Measurements from ENCODE around the gene FAM72B. TPM values are rescaled to one million over a fixed set of nuclear protein-coding genes. Genes with fewer than 3 reads are reported as not detected.
"Not testable (repeated sequence)": the region's sequence is repeated elsewhere in the genome, so short reads cannot be mapped to it uniquely, and the experiment has no call there.

FAM72B gene
- 1 to 10 TPM in 3 of 4 donors, under 1 TPM in 1; 0.38 to 3.9 (median 2.1) TPM for total RNA-seq

GRCh38 chr1:121184290-121185127 is at the start of gene FAM72B, which contains the start of gene SRGAP2C:
FAM72B (minus strand) TSS chr1:121184340; CDS start chr1:121183489, 851 bp downstream.
SRGAP2C (plus strand) TSS chr1:121184975; CDS start chr1:121187447, 2,472 bp downstream.
- H3K4me3 ChIP-seq: peak within 1 kb of the TSS; percentile 40 to 67 (median 50)
- H3K9me3 ChIP-seq; H3K27me3 ChIP-seq; intact Hi-C loops (cut with DNase I); H3K36me3 ChIP-seq: not testable (repeated sequence)
- peak; percentile 79 for DNase-seq
- peak in 2 of 4 donors; percentile 79 to 87 for TF ChIP-seq POLR2A (IDR thresholded peaks at IDR 0.05)
- 0% methylated on average over 16 to 20 of the region's 54 CpGs for WGBS, 2 donors
- peak within 1 kb of the TSS; percentile 83 to 92 (median 87) for H3K27ac ChIP-seq
- H3K4me1 ChIP-seq: peaks cover 0 to 13% (median 0%) of the 10 kb centered on the region in 3 donors

- H3K9me3 ChIP-seq; intact Hi-C loops (cut with DNase I); H3K4me1 ChIP-seq; DNase-seq; H3K36me3 ChIP-seq; H3K27ac ChIP-seq; H3K4me3 ChIP-seq; H3K27me3 ChIP-seq: not testable (repeated sequence)
- whole genome bisulfite sequencing, 2 donors: 14% methylated on average over 1 of the region's 4 CpGs; no CpG with 5 or more reads in 1 of the 2 donors
Measured at GRCh38 chr1:121232445-121233125, 48.4 kb upstream of the FAM72B start.

DNA sequence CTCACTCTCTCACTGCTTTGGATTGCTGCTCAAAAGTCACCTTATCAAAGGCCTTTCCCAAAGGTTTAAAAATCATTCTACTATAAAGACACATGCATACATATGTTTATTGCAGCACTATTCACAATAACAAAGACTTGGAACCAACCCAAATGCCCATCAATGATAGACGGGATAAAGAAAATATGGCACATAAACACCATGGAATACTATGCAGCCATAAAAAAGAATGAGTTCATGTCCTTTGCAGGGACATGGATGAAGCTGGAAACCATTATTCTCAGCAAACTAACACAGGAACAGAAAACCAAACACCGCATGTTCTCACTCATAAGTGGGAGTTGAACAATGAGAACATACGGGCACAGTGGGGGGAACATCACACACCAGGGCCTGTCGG is 46.5 kb upstream of the FAM72B start:
- 86% methylated on average over 1 of the region's 4 CpGs; no CpG with 5 or more reads in 1 of the 2 donors for WGBS, 2 donors
- intact Hi-C loops (cut with DNase I); H3K4me3 ChIP-seq; H3K9me3 ChIP-seq; DNase-seq; H3K36me3 ChIP-seq; H3K27me3 ChIP-seq; H3K27ac ChIP-seq; H3K4me1 ChIP-seq: not testable (repeated sequence)

- H3K27ac ChIP-seq; H3K9me3 ChIP-seq; H3K4me3 ChIP-seq; H3K36me3 ChIP-seq; H3K27me3 ChIP-seq; H3K4me1 ChIP-seq; intact Hi-C loops (cut with DNase I); DNase-seq: not testable (repeated sequence)
- 42 to 87% methylated on average over 3 to 4 of the region's 9 CpGs for WGBS, 2 donors
Measured at GRCh38 chr1:121227544-121228330, 43.6 kb upstream of the FAM72B start.

GRCh38 chr1:121226925-121227324 is 42.8 kb upstream of the FAM72B start:
- 100% methylated on average over 1 of the region's 2 CpGs; no CpG with 5 or more reads in 1 of the 2 donors for WGBS, 2 donors
- H3K4me1 ChIP-seq; H3K27ac ChIP-seq; H3K36me3 ChIP-seq; DNase-seq; H3K27me3 ChIP-seq; intact Hi-C loops (cut with DNase I); H3K9me3 ChIP-seq; H3K4me3 ChIP-seq: not testable (repeated sequence)

GRCh38 chr1:121226295-121226904 is 42.3 kb upstream of the FAM72B start:
- intact Hi-C loops (cut with DNase I); H3K36me3 ChIP-seq; H3K4me3 ChIP-seq; H3K4me1 ChIP-seq; DNase-seq; H3K27me3 ChIP-seq; H3K27ac ChIP-seq; H3K9me3 ChIP-seq: not testable (repeated sequence)
- 46% methylated on average over 2 of the region's 4 CpGs; no CpG with 5 or more reads in 1 of the 2 donors for WGBS, 2 donors

GRCh38 chr1:121224714-121225113 is 40.6 kb upstream of the FAM72B start:
- H3K27ac ChIP-seq; H3K36me3 ChIP-seq; H3K4me3 ChIP-seq; H3K9me3 ChIP-seq; DNase-seq; H3K4me1 ChIP-seq; H3K27me3 ChIP-seq; intact Hi-C loops (cut with DNase I): not testable (repeated sequence)
- WGBS, 2 donors: no CpG with 5 or more reads among the region's 4 CpGs

DNA sequence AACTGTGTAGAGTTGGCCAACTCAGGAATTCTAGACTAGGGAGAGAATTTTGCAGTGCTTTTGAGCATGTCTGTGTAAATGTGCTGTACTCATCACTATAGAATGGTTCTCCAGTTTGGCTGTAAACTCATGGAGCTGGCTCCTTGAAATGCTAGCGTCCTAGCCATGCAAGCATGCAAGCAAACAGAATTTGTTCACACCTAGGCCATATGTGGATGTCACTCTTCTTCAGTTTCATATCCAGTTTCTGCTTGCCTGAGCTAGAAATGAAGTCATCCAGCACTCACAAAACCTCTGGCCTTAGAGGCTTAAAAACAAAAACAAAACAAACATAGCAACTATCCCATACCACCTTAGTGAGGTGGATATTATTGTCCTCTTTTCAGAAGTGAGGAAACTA is 37.6 kb upstream of the FAM72B start:
- H3K36me3 ChIP-seq; H3K27me3 ChIP-seq; H3K27ac ChIP-seq; H3K9me3 ChIP-seq; DNase-seq; H3K4me1 ChIP-seq; H3K4me3 ChIP-seq; intact Hi-C loops (cut with DNase I): not testable (repeated sequence)
- WGBS, 2 donors: 67 to 88% methylated on average over 1 of the region's 1 CpG

- intact Hi-C loops (cut with DNase I); H3K27me3 ChIP-seq; H3K36me3 ChIP-seq; H3K4me1 ChIP-seq; DNase-seq; H3K27ac ChIP-seq; H3K9me3 ChIP-seq; H3K4me3 ChIP-seq: not testable (repeated sequence)
- WGBS, 2 donors: no CpG with 5 or more reads among the region's 1 CpG
Measured at GRCh38 chr1:121216676-121217075, 32.5 kb upstream of the FAM72B start.

DNA sequence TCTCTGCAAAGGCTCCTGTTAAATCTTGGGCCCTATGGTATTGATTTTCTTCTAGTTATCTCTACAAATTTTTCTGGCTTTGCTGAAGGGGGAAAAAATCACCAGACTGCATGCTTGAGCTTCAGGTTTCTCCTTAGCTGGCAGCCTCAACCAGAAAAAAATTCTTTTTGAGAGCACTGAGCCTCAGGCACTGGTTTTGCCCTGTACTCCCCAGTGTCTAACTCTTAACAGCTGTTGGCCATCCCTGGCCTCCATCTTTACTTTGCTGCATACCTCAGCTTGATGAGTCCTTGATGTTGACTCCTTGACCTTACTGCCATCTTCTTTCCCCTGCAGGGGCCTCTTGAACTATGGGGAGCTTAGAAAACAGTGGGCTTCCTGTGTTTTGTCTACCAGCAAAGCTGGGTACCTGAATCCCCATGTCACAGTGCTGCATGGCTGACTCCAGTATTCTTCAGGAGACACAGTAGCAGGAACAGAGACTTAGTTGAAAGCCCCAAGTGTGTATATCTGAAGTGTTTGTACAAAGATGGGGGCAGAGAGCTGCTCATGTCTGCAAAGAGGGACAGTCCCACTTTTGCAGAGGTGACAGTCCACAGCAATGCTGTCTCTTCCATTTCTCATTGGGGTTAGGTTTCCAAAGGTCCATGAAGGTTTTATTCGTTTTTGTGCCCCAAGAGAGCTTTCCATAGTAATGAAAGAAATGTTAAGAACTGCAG is 31.7 kb upstream of the FAM72B start:
- H3K4me1 ChIP-seq; H3K9me3 ChIP-seq; H3K36me3 ChIP-seq; DNase-seq; H3K4me3 ChIP-seq; intact Hi-C loops (cut with DNase I); H3K27ac ChIP-seq; H3K27me3 ChIP-seq: not testable (repeated sequence)
- no CpG with 5 or more reads among the region's 1 CpG for WGBS, 2 donors

DNA sequence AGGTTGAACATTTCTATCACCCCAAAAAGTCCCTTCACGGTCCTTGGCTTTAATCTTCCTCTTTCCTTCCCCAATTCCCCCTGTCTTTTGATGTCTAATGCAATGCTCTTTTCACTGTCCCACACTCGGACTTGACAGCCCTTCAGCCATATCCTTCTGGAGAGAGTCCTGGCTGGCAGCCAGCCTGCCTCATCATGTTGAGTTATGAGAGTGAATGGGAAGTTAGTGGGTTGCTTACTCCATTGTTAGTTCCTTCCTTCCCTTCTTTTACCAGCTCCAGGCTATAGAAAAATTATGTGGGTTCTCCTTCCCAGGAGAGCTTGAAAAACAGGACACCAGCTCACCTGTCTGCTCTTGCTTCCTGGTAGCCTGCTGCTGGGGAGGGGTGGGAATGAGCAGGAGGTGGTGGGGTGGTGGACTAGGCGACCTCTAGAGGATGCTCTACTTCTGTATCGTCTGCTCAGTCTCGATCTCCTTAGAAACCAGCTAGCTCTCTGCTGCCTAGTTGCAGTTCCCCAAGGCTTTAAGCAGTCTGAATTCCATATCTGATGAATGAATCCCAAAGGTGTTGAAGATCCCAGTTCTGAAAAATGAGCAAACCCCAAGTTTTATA is 30.5 kb upstream of the FAM72B start:
- H3K27ac ChIP-seq; H3K9me3 ChIP-seq; H3K27me3 ChIP-seq; H3K36me3 ChIP-seq; intact Hi-C loops (cut with DNase I); H3K4me3 ChIP-seq; DNase-seq; H3K4me1 ChIP-seq: not testable (repeated sequence)
- WGBS, 2 donors: no CpG with 5 or more reads among the region's 5 CpGs

All from esophagus squamous epithelium (tissue), 5 donors.